Measurements from ENCODE around the gene SSC5D.

DNA sequence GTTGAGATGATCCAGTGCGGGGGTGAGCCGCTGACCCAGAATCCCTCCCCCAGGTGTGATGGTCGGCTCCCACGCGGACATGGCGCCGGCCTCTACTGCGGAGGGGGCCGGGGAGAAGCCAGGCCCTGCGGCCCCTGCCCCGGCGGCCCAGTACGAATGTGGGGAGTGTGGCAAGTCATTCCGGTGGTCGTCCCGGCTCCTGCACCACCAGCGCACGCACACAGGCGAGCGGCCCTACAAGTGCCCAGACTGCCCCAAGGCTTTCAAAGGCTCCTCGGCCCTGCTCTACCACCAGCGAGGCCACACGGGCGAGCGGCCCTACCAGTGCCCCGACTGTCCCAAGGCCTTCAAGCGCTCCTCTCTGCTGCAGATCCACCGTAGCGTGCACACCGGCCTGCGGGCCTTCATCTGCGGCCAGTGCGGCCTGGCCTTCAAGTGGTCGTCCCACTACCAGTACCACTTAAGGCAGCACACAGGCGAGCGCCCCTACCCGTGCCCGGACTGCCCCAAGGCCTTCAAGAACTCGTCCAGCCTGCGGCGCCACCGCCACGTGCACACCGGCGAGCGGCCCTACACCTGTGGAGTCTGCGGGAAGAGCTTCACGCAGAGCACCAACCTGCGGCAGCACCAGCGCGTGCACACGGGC lies 7.0 kb upstream of the SSC5D start:
- TF ChIP-seq, protein P1, sequence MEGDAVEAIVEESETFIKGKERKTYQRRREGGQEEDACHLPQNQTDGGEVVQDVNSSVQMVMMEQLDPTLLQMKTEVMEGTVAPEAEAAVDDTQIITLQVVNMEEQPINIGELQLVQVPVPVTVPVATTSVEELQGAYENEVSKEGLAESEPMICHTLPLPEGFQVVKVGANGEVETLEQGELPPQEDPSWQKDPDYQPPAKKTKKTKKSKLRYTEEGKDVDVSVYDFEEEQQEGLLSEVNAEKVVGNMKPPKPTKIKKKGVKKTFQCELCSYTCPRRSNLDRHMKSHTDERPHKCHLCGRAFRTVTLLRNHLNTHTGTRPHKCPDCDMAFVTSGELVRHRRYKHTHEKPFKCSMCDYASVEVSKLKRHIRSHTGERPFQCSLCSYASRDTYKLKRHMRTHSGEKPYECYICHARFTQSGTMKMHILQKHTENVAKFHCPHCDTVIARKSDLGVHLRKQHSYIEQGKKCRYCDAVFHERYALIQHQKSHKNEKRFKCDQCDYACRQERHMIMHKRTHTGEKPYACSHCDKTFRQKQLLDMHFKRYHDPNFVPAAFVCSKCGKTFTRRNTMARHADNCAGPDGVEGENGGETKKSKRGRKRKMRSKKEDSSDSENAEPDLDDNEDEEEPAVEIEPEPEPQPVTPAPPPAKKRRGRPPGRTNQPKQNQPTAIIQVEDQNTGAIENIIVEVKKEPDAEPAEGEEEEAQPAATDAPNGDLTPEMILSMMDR (conservative IDR thresholded peaks at IDR 0.05; ENCODE audit: low read depth, low read length): no peak
- TF ChIP-seq MAZ (IDR thresholded peaks at IDR 0.05; ENCODE audit: borderline replicate concordance, low read depth, low read length) (no peak), MAFK (IDR thresholded peaks at IDR 0.05; ENCODE audit: low read depth, low read length) (no peak), SMC3 (IDR thresholded peaks at IDR 0.05; ENCODE audit: low read depth, low read length) (no peak), POLR2A (IDR thresholded peaks at IDR 0.05; ENCODE audit: low read depth, low read length) (no peak), BHLHE40 (IDR thresholded peaks at IDR 0.05; ENCODE audit: low read depth, low read length) (no peak), RCOR1 (IDR thresholded peaks at IDR 0.05; ENCODE audit: insufficient replicate concordance, low read length) (no peak)
- TF ChIP-seq, protein P2, sequence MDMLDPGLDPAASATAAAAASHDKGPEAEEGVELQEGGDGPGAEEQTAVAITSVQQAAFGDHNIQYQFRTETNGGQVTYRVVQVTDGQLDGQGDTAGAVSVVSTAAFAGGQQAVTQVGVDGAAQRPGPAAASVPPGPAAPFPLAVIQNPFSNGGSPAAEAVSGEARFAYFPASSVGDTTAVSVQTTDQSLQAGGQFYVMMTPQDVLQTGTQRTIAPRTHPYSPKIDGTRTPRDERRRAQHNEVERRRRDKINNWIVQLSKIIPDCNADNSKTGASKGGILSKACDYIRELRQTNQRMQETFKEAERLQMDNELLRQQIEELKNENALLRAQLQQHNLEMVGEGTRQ (IDR thresholded peaks at IDR 0.05; ENCODE audit: low read depth, low read length): no peak
- TF ChIP-seq, protein P3, sequence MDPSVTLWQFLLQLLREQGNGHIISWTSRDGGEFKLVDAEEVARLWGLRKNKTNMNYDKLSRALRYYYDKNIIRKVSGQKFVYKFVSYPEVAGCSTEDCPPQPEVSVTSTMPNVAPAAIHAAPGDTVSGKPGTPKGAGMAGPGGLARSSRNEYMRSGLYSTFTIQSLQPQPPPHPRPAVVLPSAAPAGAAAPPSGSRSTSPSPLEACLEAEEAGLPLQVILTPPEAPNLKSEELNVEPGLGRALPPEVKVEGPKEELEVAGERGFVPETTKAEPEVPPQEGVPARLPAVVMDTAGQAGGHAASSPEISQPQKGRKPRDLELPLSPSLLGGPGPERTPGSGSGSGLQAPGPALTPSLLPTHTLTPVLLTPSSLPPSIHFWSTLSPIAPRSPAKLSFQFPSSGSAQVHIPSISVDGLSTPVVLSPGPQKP (IDR thresholded peaks at IDR 0.05; ENCODE audit: borderline replicate concordance, low read depth, low read length): no peak

Measured in IMR-90 (cell line).